Stimulated activated CD4-positive, alpha-beta T cell treated with anti-CD3 and anti-CD28 coated beads, Interleukin-2, amount 100 ng/mL, for 4 hours (primary cell): ENCODE measurements around the gene TLE1.
"Not testable (repeated sequence)": the region's sequence is repeated elsewhere in the genome, so short reads cannot be mapped to it uniquely, and the experiment has no call there.

Experiments used
- DNase-seq: peaks from one replicate; pipeline ENCODE4 v3.0.0-alpha.2; 2020; ENCODE audit warnings: low read depth

Gene TLE1

DNA sequence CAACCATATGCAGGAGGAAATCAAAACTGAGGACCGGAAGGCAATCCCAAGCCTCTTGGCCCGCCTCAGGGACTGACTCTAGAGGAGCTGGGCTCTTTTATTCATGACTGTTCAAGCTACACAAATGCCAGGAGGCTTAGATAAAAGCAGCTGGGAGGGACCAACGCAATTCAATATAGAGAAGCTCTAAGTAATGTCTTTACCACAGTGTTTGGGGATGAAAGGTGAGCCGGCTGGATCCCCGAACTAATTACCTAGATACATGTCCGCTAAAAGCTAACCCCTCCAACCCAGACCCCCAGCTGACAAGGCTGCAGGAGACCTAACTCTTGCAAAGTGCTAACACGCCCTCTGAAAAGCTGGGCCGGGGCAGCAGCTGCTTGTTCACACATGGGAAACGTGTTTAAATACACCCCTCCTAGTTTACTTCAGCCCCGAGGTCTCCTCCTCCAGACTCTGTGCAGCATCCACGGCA is 67.5 kb downstream of the TLE1 start:
- no peak for DNase-seq

DNA sequence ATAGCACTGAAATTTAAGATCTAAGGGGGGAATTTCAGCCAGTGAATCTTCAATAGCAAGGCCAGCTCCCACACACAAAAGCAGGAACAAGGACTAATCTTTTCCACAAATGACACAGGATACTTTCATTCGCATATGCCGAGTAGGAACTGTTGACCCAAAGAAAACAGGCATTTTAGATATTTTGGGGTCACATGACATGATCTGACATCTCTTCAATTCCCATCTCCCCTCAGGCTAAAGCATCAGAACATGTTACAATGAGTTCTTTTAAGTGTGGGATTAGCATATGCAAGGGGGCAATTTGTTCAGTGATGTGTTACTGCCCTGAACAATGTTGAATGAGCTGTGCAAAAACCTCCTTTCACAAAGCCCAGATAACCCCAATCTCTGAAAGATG is 68.2 kb downstream of the TLE1 start:
- no peak for DNase-seq

DNA sequence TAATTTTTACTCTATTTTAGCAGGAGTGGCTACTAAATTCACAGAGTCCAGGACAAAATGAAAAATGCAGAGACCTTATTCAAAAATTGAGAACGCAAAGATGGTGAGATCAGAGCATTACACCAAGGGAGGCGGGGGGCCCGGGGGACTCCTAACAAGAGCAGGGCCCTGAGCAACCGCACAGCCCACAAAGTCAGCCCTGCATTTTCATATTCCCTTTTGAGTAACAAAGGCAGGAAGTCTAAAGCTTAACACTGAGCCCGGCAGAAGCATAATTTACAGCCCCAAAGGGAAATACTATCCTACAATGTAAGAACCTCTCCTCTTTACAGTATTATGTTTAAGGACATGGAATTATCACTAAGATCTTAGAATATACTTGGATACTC is 69.4 kb downstream of the TLE1 start:
- DNase-seq: no peak

DNA sequence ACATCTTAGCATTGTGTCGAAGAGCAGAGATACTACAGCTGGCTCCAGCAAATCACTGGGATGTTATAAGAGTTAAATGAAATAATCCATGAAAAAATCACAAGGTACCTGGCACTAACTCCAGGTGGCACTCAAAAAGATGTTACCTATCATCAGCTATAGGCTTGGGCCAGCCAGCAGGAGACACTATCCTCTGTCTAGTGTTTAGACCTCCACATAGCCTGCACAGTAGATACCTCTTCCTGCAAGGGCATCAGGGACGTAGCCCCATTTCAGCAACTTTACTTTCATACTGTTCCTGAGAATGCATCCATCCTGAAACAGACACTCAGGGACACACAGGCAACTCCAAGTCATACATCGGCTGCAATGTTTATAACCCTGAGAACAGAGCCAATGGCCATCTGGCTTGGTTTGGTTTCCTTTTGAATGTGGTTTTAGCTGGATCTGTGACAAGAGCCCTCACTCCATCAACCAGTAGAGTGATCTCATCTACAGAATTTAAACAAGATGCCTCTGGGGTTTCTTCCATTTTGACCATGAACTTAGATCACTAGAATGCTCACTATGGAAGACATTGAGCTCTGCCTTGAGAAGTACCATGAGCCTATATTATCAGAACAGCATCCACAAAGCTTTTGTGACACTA is 69.9 kb downstream of the TLE1 start:
- DNase-seq: no peak

DNA sequence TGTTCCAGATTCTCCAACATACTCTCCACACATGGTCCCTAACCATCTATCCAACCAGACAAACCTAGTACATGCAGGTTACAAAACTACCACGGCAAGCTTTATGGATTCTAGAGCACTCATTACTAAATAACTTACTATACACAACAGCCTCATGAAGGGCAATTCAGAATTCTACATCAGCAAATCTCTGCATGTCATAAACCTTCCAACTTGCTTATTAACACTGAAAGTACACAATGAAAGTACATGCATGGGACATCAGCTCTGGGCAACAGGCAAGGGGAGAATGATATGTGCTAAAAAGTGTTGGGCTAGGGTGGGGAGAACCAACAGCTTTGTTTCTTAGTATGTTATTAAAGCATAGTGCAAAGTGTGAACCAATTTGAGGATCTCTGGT is 70.4 kb downstream of the TLE1 start:
- no peak for DNase-seq

DNA sequence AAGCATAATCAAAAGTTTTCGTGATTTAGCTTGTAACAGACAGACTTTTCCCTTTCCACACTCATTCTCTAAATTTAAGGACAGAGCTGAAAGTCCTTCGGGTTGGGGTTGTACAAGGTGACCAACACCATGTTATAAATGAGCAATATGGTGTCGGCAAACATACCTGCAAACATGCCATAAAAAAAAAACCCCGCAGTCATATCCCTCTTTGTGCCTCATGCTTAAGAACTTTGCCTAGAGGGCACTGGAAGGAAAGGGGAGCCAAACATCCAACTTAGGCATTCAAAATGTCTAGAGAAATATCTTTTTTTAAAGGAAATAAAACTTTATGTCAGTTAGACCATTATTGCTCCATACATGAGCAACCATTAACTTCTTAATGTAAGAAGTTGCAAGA is 73.2 kb downstream of the TLE1 start:
- DNase-seq: no peak

DNA sequence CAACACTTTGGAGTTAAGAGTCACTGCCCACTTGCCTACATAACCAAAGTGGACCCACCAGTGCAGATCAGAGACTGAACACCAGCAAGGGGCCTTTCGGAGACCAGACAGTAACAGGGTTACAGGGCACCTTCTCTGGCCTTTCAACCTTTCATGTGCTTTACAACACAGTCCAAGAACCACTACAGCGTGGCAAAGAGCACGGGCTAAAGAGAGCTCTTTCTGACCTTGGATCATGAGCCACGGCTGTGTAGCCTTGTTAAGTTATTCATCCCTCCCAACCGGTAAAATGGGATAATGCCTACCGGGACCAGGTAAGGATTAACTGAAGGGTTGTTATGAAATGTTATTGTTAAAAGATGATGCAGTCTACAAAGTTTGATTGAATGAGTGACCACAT is 75.0 kb downstream of the TLE1 start:
- DNase-seq: no peak

DNA sequence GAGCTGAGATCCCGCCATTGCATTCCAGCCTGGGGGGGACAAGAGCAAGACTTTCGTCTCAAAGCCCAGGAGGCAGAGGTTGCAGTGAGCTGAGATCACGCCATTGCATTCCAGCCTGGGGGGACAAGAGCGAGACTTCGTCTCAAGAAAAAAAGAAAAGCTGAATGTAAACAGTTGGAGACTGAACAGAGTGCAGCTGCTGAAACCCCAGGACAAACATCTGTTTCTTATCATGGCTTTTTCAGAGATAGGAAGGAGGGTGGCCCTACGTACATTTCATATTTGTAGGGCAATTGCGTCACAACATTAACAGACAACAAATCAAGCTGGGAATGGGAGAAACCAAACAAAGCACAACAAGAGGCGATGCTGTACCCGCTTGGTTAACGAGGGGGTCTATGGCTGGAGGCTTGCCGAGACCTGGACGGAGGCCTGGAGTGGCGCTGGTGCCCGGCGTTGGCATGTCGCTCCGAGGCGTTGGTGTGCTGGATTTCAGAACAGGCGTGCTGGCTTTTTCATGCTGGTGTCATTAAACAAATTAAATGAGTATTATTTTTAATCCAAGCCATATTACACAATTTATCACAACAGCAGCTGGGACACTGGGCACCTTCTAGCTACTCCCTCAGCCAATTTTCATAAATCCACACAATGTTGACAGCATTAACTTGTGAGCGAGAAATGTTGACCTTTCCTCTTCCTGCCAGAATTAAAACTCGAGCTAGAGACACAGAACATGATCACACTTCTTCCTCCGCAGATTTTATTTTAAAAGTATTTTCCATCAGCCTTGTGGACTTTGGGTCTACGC is 76.1 kb downstream of the TLE1 start:
- DNase-seq: no peak

DNA sequence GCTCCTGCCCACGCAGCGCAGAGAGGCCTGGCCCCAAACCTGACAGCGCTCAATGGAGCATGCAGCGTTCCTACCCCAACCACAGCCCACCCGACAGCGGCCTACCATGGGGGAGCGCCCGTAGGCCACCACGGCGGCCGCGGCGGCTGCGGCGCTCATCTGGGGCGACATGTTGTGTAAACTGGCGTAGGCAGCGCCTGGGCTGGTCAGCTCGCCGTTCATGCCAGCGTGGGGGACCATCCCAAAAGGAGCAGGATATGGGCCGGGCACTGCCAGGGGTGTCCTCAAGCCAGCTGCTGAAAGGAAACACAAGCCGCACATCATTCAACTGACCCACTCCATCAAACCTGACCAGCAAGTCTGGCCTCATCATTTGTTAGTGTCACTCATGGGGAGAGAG is 77.7 kb downstream of the TLE1 start:
- no peak for DNase-seq

DNA sequence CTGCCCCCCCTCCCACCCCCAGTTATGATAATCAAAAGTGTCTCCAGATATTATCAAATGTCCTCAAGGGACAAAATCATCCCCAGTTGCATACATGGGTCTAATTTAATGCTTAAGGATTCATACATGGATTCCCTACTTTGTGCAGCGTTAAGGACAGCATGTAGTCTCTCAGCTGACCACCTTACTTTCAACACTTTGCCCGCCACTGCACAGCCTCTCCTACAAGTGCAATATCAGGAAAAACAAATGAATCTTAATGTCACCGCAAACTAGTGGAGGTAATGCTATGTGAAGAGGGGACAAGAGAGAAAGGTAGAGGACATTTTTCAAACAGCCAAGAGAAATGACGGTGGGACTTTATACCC is 78.6 kb downstream of the TLE1 start:
- no peak for DNase-seq

DNA sequence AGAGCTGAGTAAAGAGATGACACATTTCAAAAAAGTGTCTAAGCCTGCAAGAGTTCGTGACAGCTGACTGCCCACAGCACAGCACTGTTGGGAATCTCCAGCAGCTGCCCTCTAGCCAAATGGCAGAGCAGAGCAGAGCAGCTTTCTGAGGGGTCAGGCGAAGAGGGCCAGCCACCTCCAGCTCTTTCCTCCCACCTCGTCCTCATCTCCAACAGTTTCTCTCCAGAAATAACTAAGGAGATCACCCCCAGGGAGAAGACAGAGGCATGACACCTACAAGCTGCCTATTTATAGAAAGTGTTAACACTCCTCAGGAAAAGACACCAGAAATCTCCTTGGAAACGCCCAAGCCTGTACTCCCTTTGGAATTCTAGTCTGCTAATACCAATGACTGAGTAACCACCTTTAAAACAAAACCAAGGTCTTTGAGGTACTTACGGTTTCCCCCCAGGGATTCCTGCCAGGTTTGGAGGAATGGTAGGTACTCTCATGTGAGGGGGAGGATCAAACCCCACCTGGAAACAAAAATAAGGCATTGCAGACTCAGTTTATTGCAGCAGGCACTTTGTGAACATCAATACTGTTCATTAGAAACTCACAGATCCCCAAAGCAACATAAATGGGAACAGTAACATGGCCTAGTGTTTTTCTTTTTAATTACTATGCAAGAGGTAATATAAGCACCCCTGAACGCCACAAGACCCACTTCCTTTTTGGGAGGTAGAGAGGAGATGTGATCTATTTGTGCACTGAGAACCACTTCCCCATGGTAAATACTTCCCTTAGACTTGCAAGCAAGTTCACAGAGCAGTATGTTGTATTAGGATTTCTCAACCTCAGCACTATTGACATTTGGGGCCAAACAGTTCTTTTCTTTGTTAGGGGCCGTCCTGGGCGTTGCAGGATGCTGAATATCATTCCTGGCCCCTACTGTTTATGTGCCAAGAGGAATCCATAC is 79.3 kb downstream of the TLE1 start:
- DNase-seq: no peak

DNA sequence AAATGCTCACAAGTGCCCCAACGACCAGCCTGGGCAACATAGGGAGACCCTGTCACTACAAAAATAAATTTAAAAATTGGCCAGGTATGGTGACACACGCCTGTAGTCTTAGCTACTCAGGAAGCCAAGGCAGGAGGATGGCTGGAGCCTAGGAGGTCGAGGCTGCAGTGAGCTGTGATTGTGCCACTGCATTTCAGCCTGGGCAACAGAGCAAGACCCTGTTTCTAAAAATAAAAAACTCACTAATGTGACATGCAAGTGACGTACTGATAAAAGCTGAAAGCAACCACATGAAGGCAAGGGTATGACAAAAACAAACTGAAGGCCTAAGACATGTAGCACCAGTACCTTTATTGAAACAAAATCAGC is 81.1 kb downstream of the TLE1 start:
- DNase-seq: no peak

DNA sequence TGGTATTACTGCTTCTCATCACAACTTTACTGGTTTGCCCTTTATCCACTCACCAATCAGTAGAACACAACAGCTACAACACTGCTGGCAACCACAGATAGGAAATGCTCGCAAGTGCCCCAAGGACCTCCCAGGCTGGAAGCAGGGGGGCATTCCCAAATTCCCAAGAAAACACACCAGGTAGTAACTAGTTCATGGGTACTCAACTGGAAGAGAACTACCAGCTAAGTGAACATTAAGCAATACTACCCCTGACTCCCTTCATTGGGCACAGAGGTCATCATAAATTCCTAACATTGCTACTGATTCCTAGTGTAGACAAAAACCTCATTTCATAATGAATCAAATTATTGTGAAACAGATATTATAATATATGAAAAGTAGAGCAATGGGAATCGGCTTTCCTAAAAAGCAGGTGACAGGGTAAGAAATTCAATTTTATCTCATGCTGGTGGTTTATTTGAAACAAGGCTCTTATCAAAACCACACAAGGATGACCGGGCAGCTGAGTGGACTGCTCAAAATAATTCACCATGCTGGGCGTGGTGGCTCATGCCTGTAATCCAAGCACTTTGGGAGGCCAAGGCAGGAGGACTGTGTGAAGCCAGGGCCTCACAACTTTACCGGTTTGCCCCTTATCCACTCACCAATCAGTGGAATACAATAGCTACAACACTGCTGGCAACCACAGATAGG is 81.6 kb downstream of the TLE1 start:
- no peak for DNase-seq

DNA sequence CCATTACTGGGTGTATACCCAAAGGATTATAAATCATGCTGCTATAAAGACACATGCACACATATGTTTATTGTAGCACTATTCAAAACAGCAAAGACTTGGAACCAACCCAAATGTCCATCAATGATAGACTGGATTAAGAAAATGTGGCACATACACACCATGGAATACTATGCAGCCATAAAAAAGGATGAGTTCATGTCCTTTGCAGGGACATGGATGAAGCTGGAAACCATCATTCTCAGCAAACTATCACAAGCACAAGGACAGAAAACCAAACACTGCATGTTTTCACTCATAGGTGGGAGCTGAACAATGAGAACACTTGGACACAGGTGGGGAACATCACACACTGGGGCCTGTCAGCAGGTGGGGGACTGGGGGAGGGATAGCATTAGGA is 83.1 kb downstream of the TLE1 start:
- not testable (repeated sequence) for DNase-seq

DNA sequence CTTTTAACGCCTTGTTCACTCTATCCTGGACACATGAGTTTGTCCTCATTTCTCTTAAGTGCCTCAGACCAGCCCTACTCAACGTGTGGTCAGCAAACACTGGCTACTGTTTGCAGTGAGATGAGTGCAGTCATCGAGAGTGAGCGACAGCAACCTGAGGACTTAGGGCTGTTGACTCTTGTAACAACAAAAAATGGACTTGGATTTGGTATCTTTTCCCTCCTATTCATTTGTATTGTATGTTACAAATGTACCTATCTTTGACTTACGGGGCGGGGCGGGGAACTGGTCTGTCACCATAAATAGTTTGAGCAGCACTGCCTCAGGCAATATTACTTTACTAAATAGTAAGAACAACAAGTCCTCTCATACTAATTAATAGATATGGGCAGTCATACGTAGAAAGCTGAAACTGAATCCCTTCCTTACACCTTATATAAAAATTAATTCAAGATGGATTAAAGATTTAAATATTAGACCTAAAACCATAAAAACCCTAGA is 84.1 kb downstream of the TLE1 start:
- no peak for DNase-seq

DNA sequence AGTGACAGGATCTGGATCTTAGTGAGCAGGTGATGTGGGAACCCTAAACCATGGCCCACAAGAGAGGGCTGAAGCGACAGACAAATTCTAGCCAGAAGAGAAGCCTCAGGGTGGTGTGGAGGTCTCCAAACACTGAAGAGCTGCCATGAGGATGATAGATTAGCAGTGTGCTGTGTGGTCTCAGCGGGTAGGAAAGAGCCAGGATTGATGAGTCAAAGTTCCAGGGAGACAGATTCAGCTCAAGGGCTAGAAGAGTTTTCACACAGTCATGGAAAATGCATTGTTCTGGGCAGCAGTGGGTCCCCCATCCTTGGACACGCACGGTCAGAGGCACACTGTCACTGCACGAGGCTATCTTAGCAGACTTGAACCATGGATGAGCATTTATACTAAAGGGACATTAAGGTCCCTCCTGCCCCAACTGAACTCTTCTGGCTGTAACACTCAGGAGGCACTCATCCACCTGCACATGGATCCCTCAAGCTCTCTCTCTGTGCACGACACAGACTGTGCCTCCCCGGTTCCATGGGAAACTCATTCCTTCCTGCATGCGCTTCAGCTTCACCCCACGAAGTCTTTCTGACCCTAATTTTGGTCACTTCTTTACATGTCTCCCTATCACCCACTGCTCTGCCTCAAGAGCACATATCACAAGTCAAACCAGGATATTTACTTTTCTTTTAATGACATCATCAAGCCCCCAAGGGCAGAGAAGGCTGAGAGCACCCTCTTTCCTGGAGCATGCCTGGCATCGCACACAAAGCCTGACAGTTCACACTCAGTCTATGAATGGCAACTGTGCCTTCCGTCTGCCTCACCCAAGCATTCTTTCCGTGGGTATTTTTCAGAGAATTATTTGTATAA is 84.8 kb downstream of the TLE1 start:
- no peak for DNase-seq

DNA sequence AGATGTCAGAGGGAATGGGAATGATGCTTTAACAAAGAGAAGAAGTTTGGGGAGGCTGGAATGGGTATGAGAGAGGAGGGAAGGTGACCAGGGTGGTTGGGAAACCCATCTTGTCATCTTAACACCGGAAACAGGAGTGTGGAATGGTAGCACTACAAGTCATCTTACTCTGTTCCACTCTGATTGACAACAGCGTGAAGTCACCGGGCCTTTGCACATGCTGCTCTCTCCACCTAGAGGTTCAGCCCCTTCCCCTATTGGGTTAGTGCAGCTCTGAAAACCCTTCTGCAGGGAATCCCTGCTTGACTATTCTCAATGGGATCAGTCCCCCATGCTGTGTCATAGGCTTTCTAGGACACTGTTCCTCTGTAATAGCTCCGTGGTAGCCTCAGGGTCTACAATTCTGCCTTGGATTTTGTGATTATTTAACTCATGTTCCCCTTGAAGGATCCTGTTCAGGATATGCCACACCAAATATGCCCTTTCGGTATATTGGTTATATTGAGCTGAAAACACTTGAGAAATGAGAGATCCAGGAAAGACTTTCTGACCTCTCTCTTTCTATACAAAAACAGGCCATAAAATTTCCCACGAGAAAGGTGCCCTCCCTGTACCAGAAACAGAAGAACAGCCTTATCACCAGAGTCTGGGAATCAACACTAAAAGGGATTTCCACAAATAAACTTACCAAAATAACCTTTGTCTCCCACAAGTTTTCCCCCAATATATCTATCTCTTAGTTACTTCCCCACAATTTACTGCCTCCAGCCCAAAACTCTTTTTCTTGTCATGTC is 86.3 kb downstream of the TLE1 start:
- no peak for DNase-seq

DNA sequence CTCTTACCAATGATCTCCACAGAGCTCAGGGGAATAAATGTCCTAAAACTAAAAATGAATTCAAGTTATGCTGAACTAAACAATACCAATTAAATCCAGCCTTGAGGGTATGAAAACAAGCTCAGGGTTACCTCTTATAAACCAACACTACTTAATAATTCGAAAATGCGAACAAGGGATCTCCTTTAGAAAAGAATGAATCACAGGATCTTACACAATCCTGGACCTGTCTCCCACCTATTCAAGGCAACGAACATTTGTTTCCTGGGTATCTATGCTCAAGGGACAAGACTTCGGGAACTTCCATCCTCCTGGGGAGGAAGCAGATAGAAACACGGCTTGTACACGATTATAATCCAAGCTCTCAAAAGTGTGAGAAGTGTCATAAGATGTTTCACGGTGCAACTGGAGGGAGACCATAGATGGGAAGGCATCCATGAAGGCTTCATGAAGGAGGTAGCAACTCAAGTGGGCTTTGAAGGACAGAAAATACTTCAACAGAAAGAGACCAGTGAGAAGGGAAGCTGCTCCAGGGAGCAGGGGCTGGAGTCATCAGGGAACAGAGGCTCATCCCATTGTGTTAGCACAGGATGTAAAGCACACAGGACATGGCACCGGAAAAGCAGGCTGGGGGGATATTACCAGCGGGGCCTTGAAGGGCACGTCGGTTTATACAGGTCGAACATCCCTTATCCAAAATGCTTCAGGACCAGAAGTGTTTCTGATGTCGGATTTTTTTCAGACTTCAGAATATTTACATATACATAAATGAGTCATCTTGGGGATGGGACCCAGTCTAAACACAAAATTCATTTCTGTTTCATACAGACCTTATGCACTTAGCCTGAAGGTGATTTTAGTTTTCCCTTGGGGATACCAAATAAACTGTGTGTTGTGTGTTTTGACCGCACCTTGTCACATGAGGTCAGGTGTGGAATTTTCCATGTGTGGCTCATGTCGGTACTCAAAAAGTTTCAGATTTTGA is 87.4 kb downstream of the TLE1 start:
- no peak for DNase-seq

DNA sequence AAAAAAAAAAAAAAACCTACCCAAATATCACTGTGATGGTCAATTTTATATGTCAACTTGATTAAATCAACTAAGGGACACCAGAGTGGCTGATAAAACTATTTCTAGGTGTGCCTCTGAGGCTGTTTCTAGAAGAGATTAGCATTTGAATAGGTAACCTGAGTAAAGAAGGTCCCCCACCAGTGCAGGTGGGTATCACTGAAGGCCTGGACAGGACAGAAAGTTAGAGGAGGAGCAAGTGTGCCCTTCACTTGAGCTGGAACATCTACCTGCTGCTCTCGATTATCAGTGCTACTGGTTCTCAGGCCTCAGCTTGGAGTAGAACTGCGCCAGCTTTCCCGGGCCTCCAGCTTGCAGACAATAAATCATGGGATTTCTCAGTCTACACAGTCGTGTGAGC is 88.7 kb downstream of the TLE1 start:
- no peak for DNase-seq
